Measurements from ENCODE around the gene XXYLT1. TPM values are rescaled to one million over a fixed set of nuclear protein-coding genes. Genes with fewer than 3 reads are reported as not detected.

The XXYLT1 gene
- total RNA-seq, 1 experiment from 2014 or later, result 29.2 TPM

DNA sequence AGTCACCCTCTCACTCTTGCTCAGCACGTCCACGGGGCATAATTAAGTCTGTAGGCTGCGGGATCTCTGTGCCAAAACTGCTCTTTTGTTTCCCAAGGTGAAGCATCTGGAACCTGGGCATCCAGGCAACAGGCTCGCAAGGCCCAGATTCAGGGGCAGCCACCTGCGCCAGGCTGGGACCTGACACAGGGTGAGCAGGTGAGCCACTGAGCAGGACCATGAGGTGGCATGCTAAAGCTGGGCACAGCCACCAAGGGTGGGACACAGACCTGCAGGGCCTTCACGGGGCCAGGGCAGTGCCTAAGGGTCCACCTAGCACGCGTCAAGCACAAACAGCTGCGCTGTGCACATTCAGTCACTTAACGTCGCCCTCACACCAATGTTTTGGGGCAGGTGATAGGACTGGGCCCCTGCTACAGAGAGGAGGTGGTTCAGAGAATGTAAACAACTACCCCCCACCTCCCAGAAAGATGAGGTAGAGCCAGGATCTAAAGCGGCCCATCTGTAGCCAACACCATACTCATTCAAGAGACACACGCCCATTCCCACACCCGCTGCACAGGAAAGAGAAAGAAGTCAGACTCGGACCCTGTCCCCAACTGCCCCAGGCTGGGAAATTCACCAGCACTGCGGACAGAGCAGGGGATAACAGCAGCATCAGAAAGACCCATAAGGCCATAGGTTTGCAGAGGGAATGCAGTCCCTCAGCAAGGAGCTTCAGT is 16.3 kb downstream of the XXYLT1 start:
- TF ChIP-seq, protein P1, sequence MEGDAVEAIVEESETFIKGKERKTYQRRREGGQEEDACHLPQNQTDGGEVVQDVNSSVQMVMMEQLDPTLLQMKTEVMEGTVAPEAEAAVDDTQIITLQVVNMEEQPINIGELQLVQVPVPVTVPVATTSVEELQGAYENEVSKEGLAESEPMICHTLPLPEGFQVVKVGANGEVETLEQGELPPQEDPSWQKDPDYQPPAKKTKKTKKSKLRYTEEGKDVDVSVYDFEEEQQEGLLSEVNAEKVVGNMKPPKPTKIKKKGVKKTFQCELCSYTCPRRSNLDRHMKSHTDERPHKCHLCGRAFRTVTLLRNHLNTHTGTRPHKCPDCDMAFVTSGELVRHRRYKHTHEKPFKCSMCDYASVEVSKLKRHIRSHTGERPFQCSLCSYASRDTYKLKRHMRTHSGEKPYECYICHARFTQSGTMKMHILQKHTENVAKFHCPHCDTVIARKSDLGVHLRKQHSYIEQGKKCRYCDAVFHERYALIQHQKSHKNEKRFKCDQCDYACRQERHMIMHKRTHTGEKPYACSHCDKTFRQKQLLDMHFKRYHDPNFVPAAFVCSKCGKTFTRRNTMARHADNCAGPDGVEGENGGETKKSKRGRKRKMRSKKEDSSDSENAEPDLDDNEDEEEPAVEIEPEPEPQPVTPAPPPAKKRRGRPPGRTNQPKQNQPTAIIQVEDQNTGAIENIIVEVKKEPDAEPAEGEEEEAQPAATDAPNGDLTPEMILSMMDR (IDR thresholded peaks at IDR 0.05; ENCODE audit: unreplicated experiment), result no peak
- CTCF ChIA-PET, result no interaction called here
- Mint-ChIP-seq H3K9me3 (ENCODE audit: low read depth, unreplicated experiment) (no peaks in the 10 kb centered on the region), H3K27ac (ENCODE audit: unreplicated experiment) (no peak overlapping the region), H3K4me1 (ENCODE audit: low read depth, unreplicated experiment) (no peaks in the 10 kb centered on the region), H3K36me3 (ENCODE audit: insufficient read depth, unreplicated experiment) (peaks cover 4% of the 10 kb centered on the region), H3K27me3 (ENCODE audit: unreplicated experiment) (no peaks in the 10 kb centered on the region), H3K4me3 (ENCODE audit: low read depth, unreplicated experiment) (no peak overlapping the region)
- no peak for DNase-seq
- intact Hi-C loops (cut with micrococcal nuclease; ENCODE audit: unreplicated experiment), result no loop called here
- no TSS peak for BruUV-seq (replicated peaks)

DNA sequence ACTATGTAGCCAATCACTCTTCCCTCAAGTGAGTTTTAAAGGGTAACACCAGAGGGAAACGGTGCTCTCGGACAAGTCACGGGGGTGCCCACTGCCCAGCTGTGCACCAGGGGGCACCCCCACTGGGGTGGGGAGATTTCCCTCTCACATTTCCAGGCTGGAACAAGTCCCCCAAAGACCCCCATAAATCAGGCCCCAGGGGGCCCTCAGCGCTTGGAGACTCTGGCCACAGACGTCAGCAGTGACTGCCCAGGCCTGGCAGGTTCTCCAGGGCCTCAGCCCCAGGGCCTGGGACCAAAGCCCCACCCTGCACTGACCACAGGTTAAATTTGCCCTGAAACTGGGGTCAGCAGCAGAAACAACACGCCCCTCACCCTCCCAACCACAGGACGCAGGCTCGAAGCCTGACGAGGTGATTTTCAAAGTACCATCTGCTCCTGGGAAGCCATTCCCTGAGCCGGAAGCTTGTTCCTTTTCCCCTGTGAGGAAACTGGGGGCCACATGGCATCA is 17.0 kb downstream of the XXYLT1 start:
- TF ChIP-seq, protein P1 (IDR thresholded peaks at IDR 0.05; ENCODE audit: unreplicated experiment), result no peak
- CTCF ChIA-PET, result no interaction called here
- no peaks in the 10 kb centered on the region for H3K4me1 Mint-ChIP-seq (ENCODE audit: low read depth, unreplicated experiment)
- intact Hi-C loops (cut with micrococcal nuclease; ENCODE audit: unreplicated experiment), result no loop called here
- H3K27ac Mint-ChIP-seq (ENCODE audit: unreplicated experiment), result no peak overlapping the region
- BruUV-seq (replicated peaks), result no TSS peak
- H3K9me3 Mint-ChIP-seq (ENCODE audit: low read depth, unreplicated experiment), result no peaks in the 10 kb centered on the region
- no peaks in the 10 kb centered on the region for H3K27me3 Mint-ChIP-seq (ENCODE audit: unreplicated experiment)
- H3K4me3 Mint-ChIP-seq (ENCODE audit: low read depth, unreplicated experiment), result no peak overlapping the region
- no peak for DNase-seq
- no peaks in the 10 kb centered on the region for H3K36me3 Mint-ChIP-seq (ENCODE audit: insufficient read depth, unreplicated experiment)

DNA sequence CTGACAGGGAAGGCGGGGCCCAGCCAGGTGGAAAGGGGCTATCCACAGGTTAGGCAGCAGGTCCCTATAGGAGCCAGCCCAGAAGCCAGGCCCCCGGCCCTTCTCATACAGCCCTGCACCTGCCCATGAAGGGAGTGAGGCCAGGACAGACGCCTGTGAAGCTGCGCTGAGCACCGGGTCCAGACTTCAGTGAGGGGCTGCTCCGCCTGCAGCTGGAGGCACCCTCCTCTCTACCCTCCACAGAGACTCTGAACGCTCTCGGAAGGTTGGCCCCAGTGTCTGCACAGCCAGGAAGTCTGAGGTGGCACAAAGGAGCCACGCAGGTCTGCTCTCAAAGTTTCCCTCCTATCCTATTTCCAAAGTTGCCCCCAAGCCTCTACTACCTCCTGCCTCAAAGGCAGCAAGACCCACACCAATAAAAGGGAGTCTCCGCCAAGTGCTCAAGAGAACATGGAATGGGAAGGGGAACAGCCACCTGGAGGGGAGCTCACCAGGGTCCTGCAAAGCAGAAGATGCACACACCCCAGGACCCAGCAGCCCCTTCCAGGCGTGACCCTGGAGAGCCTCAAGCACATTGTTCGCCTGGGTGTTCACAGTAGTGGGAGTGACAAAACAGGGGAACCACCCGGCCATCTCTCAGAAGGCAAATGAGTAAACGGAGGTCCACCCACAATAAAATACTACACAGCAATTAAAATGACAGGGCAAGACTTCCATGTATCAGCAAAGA is 19.5 kb downstream of the XXYLT1 start:
- no peak overlapping the region for H3K4me3 Mint-ChIP-seq (ENCODE audit: low read depth, unreplicated experiment)
- TF ChIP-seq, protein P1 (IDR thresholded peaks at IDR 0.05; ENCODE audit: unreplicated experiment), result no peak
- H3K4me1 Mint-ChIP-seq (ENCODE audit: low read depth, unreplicated experiment), result no peaks in the 10 kb centered on the region
- BruUV-seq (replicated peaks), result no TSS peak
- no peak for DNase-seq
- no peaks in the 10 kb centered on the region for H3K36me3 Mint-ChIP-seq (ENCODE audit: insufficient read depth, unreplicated experiment)
- no peaks in the 10 kb centered on the region for H3K9me3 Mint-ChIP-seq (ENCODE audit: low read depth, unreplicated experiment)
- no peak overlapping the region for H3K27ac Mint-ChIP-seq (ENCODE audit: unreplicated experiment)
- CTCF ChIA-PET, result interaction anchor here (2.1 kb wide), 1 partner anchor 101 kb away, joined by 4 read pairs; no protein-coding TSS in a partner anchor
- no peaks in the 10 kb centered on the region for H3K27me3 Mint-ChIP-seq (ENCODE audit: unreplicated experiment)
- intact Hi-C loops (cut with micrococcal nuclease; ENCODE audit: unreplicated experiment), result no loop called here

DNA sequence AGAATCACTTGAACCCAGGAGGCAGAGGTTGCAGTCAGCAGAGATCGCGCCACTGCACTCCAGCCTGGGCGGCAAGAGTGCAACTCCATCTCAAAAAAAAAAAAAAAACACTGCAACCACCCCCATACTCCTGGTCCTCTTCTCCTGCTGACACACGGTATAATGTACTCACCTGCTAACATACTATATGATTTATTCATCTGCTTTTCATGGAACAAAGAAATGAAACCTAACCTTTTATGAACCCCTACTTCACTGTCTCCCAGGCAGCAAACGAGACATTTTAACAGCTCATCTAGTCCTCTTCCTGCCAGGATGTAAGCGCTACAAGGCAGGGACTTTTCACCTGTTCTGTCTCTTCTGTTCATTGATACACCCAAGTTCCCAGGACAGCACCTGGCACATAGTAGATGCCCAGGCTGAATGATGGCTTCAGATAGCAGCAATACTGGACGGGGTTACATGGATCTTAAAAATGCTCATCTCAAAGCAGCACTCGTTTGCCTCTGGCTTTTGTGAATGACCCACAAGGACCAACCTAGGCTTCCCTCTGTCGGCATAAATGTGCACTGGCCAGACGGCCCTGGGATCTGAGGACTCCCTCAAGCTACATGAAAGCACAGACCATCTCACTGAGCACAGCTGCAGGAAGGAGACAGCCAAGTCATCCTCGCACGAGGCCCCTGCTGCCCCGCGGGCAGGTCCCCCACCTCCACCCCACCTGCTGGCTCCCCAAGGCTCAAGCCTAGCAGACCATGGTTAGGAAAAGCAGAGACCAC is 20.3 kb downstream of the XXYLT1 start:
- no peaks in the 10 kb centered on the region for H3K9me3 Mint-ChIP-seq (ENCODE audit: low read depth, unreplicated experiment)
- CTCF ChIA-PET, result interaction anchor here (2.1 kb wide), 1 partner anchor 100 kb away, joined by 4 read pairs; no protein-coding TSS in a partner anchor
- intact Hi-C loops (cut with micrococcal nuclease; ENCODE audit: unreplicated experiment), result no loop called here
- TF ChIP-seq, protein P1 (IDR thresholded peaks at IDR 0.05; ENCODE audit: unreplicated experiment), result no peak
- no TSS peak for BruUV-seq (replicated peaks)
- no peak for DNase-seq
- no peaks in the 10 kb centered on the region for H3K4me1 Mint-ChIP-seq (ENCODE audit: low read depth, unreplicated experiment)
- H3K27me3 Mint-ChIP-seq (ENCODE audit: unreplicated experiment), result no peaks in the 10 kb centered on the region
- H3K4me3 Mint-ChIP-seq (ENCODE audit: low read depth, unreplicated experiment), result no peak overlapping the region
- no peak overlapping the region for H3K27ac Mint-ChIP-seq (ENCODE audit: unreplicated experiment)
- no peaks in the 10 kb centered on the region for H3K36me3 Mint-ChIP-seq (ENCODE audit: insufficient read depth, unreplicated experiment)
